Measurements from ENCODE around the gene MIEF1.

DNA sequence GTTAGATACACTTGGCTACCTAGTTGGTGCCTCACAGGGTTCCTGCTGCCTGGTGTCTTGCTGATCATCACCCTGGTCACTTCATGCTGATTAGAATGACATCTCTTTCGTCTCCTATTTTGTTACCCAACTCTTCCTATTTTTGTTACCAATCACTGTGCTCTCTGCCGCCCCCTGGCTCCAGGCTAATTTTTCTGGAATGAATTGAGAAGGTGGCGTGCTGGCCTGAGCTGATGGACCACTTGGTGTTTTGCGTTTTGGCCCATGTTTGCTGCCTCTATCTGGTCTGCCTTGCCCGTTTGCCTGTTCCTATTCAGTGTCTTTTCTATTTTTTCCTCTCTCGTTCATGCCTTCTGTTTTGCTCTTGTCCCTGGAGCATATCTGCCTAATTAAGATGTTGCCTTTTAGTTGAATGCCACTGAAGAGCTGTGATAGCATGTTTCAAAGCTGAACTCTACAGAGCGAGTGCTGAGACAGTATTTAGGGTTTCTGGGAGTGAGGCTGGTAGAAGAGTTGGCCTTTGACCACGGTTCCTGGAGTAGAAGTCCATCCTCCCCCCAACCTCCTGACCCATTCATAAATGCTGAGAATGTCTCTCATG, 12.4 kb downstream of the MIEF1 start:
- TF ChIP-seq EZH2 (IDR thresholded peaks at IDR 0.05; ENCODE audit: insufficient read depth, poor library complexity, severe bottlenecking) = no peak
- TF ChIP-seq EZH2phosphoT487 (IDR thresholded peaks at IDR 0.05; ENCODE audit: insufficient read depth, low read depth) = no peak

Data from GM23248 (cell line).